Erythroblast (primary cell): ENCODE results near the gene BATF3.
A peak's percentile ranks its signal among the peaks of the same experiment; 100 is the strongest.
"Not testable (repeated sequence)": the region's sequence is repeated elsewhere in the genome, so short reads cannot be mapped to it uniquely, and the experiment has no call there.

Experiments
- DNase-seq, 2 experiments: peaks; one replicate each; lab custom pipeline; 2025; lab: John Stamatoyannopoulos, UW
- GATA1 ChIP-seq: IDR thresholded peaks from 2 replicates; pipeline ENCODE4 v1.6.1; 2011; ENCODE audit warnings: low read depth, mild to moderate bottlenecking, control low read depth, low read length, moderate library complexity
- POLR2A ChIP-seq: IDR thresholded peaks from 2 replicates; pipeline ENCODE4 v1.6.1; 2011; ENCODE audit warnings: mild to moderate bottlenecking, low read length

Gene BATF3

GRCh38 chr1:212668477-212668876, 31.2 kb downstream of the BATF3 start:
- no peak for DNase-seq
- TF ChIP-seq POLR2A, result no peak
- TF ChIP-seq GATA1, result no peak

- DNase-seq, result no peak
- TF ChIP-seq GATA1, result no peak
- TF ChIP-seq POLR2A, result no peak
These were observed 32.2 kb downstream of the BATF3 start for GRCh38 chr1:212667223-212668139.

DNA sequence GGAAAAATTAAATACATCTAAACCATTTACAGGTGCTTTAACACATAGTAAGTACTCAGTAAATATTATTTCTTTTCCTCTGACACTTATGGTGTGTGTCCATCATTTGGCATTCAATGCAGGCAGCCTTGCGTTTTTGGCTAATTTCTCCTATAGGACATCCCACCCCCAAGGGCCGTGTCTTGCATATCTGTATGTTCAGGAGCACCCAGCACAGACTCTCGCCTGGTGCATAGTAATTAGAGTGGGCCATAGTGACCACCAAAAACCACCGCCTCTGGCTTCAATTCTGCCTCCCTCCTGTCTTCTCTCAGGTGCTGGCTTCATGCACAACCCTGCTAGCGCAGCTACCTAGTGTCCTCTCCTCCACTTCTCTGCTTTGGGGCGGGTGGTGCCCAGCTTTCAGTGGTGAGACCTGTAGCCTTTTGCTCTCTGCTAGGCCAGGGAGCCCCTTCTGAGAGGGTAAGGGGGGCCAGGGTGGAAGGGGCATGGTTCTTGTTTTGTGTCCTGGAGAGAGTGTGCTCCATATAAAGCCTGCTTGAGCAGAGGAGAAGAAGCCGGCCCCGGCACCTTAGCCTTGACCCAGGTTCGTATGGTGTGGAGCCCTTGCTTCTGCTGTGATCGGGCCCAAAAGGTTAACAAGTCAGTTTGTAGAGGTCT, 33.4 kb downstream of the BATF3 start:
- DNase-seq, result no peak
- TF ChIP-seq POLR2A (no peak), GATA1 (no peak)

GRCh38 chr1:212665241-212666115, 34.2 kb downstream of the BATF3 start:
- TF ChIP-seq GATA1 (no peak), POLR2A (no peak)
- peak; percentile 69 to 85 for DNase-seq

GRCh38 chr1:212664409-212665199, 35.0 kb downstream of the BATF3 start:
- TF ChIP-seq POLR2A, result no peak
- no peak for TF ChIP-seq GATA1
- DNase-seq, result no peak

GRCh38 chr1:212658250-212658649, 41.4 kb downstream of the BATF3 start:
- not testable (repeated sequence) for DNase-seq

GRCh38 chr1:212656730-212657129, 42.9 kb downstream of the BATF3 start:
- TF ChIP-seq GATA1 (no peak), POLR2A (no peak)

GRCh38 chr1:212655668-212656440, 43.8 kb downstream of the BATF3 start:
- no peak for TF ChIP-seq GATA1
- TF ChIP-seq POLR2A, result no peak
- no peak for DNase-seq

More at GRCh38 chr1:212656730-212657129, 42.9 kb downstream of the BATF3 start:
- DNase-seq, result no peak

DNA sequence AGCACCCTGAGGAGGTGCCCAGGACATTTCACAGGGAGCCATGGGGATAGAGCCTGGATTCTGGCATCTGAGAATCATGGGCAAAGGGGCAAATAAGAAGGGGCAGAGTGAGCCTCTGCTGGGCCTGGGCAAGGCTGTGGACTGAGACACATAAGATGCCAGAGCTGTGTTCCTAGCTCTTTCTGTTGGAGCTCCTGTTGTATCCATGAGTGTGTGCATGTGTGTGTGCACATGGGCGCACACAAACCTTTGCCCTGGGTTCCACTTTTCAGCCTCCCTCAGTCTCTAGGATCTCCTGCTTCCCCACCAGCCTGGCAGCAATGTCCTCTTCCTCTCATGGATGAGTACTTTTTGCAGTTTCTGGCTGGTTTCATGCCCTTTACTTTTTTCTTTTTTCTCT, 47.0 kb downstream of the BATF3 start:
- no peak for DNase-seq
- TF ChIP-seq GATA1 (no peak), POLR2A (no peak)

DNA sequence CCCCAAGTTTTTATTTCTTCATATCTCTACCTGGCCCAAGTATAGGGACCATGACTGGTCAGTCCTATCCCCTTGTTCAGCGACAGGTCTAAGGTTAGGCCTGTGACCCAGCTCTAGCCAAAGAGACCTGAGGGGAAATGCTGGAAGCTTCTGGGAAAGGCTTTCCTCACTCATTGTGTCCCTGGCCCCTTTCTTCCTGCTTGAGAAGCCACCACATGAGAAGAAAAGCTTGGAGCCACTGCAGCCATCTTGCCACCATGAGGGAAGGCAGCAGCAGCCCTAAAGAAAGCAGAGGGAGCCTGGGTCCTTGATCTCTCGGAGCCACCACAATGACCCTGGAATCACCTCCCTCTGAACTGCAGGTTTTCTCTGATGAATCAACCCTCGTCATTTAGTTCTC, 47.7 kb downstream of the BATF3 start:
- no peak for DNase-seq
- no peak for TF ChIP-seq GATA1
- TF ChIP-seq POLR2A, result no peak

DNA sequence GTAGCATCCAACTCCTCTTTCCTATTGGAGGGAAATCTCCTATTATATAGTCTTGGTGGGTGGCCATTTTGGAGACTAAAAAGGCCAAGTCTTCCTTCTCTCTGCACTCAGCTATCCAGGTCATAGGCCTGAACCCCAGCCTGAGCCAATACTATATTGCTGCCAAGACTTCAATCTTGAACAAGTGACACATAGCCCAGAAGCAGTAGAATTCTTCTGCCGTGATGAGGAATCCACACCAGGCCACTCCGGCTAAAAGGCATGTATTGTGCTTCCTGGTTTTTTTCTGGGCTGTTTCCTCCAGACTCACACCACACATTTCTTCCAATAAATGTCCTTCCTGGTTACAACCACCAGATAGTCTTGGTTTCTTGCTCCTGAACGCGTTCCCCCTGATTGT, 48.1 kb downstream of the BATF3 start:
- DNase-seq, result no peak
- TF ChIP-seq GATA1, result no peak

- TF ChIP-seq GATA1 (no peak), POLR2A (no peak)
These were observed 49.4 kb downstream of the BATF3 start for GRCh38 chr1:212650228-212650627.

GRCh38 chr1:212649020-212649419, 50.6 kb downstream of the BATF3 start:
- DNase-seq, result no peak
- no peak for TF ChIP-seq GATA1
- no peak for TF ChIP-seq POLR2A

More at GRCh38 chr1:212650228-212650627, 49.4 kb downstream of the BATF3 start:
- DNase-seq, result no peak
